Tibial nerve (tissue), 4 donors: ENCODE results near the gene NAA25. TPM values are rescaled to one million over a fixed set of nuclear protein-coding genes. Genes with fewer than 3 reads are reported as not detected.
"Not testable (repeated sequence)": the region's sequence is repeated elsewhere in the genome, so short reads cannot be mapped to it uniquely, and the experiment has no call there.

Source experiments
- DNase-seq, 2 donors: peaks; one replicate each; pipeline ENCODE4 v3.0.0-alpha.2; 2019; ENCODE audit warnings: low spot score in 2 of 2
- H3K27ac ChIP-seq, 4 donors: fragments of 200-600 bp; sonication (generic) in 3 of 4; one replicate each; pipeline ENCODE4 v1.5.1; 2017 to 2019; ENCODE audit warnings: mild to moderate bottlenecking in 1 of 4
- H3K27me3 ChIP-seq, 2 donors: fragments of 200-600 bp; sonication (generic) in 1 of 2; one replicate each; pipeline versions ENCODE4 v1.5.1 to v1.6.0; 2017 to 2019
- H3K36me3 ChIP-seq, 3 donors: fragments of 200-600 bp; sonication (generic); one replicate each; pipeline ENCODE4 v1.5.1; 2018 to 2019
- H3K4me1 ChIP-seq, 4 donors: fragments of 200-600 bp; sonication (generic) in 3 of 4; one replicate each; pipeline ENCODE4 v1.5.1; 2017 to 2019
- H3K4me3 ChIP-seq, 4 donors: fragments of 200-600 bp; sonication (generic) in 3 of 4; one replicate each; pipeline ENCODE4 v1.5.1; 2017 to 2019; ENCODE audit warnings: mild to moderate bottlenecking in 1 of 4, moderate library complexity in 1 of 4
- H3K9me3 ChIP-seq, 4 donors: fragments of 200-600 bp; sonication (generic) in 3 of 4; one replicate each; pipeline ENCODE4 v1.5.1; 2017 to 2019
- EP300 ChIP-seq, 2 donors: sonication (generic); formaldehyde crosslinking; IDR thresholded peaks; one replicate each; pipeline ENCODE4 v1.6.1; 2017; ENCODE audit warnings: antibody characterized with exemption in 2 of 2, mild to moderate bottlenecking in 1 of 2
- POLR2A ChIP-seq, 2 donors: fragments of 450-650 bp; IDR thresholded peaks; one replicate each; pipeline ENCODE4 v1.6.1; 2017; ENCODE audit warnings: antibody characterized with exemption in 2 of 2, mild to moderate bottlenecking in 2 of 2, moderate library complexity in 2 of 2
- whole genome bisulfite sequencing, 2 donors: methylation state at CpG; one replicate each; pipeline ENCODE4 v1.1.5; 2018; 5-methylcytosine and 5-hydroxymethylcytosine counted together
- total RNA-seq, 4 donors: library from RNA; depleted of rRNA; stranded (reverse); fragments of >200 nt; gene quantifications; one replicate each; pipeline ENCODE4 v1.1.0, GENCODE V29; 2016
- TF ChIP-seq, protein P1 (sequence below), 5 experiments: fragments of 200-600 bp in 3 of 5; fragments of 450-650 bp in 2 of 5; sonication (generic) in 3 of 5; IDR thresholded peaks; one replicate each; pipeline ENCODE4 v1.5.1; 2016 to 2019; ENCODE audit warnings: antibody characterized with exemption in 5 of 5, mild to moderate bottlenecking in 3 of 5, moderate library complexity in 2 of 5

Gene NAA25
- total RNA-seq, 4 donors from 2014 or later: 22.7 to 40.4 (median 34.2) TPM

DNA sequence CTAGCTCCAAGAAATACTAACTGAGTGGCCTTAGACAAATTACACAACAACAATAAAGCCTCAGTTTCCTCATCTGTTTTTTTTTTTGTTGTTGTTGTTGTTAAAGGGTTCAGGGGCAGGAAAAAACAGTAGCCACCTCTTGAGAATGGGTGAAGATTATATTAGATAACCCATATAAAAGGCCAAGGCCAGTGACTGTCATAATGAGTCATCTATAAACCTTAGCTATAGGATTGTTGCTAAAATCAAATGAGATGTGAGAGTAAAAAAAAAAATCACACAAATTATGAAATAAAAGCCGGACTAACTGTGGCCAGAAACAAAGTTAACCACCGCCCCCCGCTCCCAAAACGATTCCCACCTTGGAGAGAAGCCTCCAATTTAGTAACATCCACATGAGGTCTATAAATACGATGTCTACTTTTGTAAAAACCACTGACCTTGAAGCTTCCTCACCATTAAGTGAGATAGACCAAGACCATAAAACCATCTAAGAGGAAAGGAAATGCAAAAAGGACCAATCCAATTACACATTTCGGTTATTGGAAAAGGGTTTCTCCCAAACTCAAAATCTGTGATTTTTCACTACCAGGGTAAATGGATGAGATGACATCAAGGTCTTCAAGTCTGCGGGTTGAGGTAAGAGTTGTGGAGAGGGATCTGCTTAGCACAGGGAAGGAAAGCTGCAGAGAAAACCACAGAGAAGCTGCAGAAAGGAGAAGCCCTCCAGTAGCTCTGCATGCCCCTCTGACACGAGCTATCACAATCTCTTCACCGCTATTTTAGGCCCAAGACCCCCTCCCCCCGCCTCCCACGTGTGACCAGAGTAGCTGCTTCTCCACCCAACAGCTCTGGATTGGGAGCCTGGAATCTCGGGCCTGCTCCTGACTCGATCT lies 1.0 kb downstream of the NAA25 start:
- H3K36me3 ChIP-seq: no peaks in the 10 kb centered on the region
- H3K4me3 ChIP-seq: peak overlapping the region; percentile 89 to 97 (median 94)
- 19 to 20% methylated on average over 13 of the region's 13 CpGs for WGBS, 2 donors
- H3K4me1 ChIP-seq: peaks cover 0 to 65% (median 17%) of the 10 kb centered on the region in 4 donors
- TF ChIP-seq POLR2A (IDR thresholded peaks at IDR 0.05) (no peak), EP300 (IDR thresholded peaks at IDR 0.05) (no peak)
- TF ChIP-seq, protein P1, sequence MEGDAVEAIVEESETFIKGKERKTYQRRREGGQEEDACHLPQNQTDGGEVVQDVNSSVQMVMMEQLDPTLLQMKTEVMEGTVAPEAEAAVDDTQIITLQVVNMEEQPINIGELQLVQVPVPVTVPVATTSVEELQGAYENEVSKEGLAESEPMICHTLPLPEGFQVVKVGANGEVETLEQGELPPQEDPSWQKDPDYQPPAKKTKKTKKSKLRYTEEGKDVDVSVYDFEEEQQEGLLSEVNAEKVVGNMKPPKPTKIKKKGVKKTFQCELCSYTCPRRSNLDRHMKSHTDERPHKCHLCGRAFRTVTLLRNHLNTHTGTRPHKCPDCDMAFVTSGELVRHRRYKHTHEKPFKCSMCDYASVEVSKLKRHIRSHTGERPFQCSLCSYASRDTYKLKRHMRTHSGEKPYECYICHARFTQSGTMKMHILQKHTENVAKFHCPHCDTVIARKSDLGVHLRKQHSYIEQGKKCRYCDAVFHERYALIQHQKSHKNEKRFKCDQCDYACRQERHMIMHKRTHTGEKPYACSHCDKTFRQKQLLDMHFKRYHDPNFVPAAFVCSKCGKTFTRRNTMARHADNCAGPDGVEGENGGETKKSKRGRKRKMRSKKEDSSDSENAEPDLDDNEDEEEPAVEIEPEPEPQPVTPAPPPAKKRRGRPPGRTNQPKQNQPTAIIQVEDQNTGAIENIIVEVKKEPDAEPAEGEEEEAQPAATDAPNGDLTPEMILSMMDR (IDR thresholded peaks at IDR 0.05): no peak
- no peaks in the 10 kb centered on the region for H3K9me3 ChIP-seq
- H3K27me3 ChIP-seq: no peaks in the 10 kb centered on the region
- peak overlapping the region; percentile 93 to 99 (median 95) for H3K27ac ChIP-seq
- DNase-seq: no peak

DNA sequence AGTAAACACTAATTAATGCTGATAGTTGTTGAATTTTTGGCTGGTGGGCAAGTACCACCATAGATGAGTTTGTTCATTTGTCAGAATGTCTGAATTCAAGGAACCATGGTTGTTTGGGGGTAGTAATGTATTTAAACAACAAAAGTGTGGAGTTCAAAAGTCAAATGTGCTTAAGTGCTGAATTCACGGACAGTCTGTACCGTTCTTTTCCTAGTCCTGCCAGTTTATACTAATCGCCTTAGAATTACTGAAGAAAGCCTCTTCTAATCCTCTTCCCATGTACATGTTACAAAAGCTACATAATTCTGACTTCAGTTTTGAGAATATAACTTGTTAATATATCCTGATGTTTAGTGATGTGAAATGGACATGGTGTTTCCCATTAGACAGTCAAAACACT lies 2.7 kb downstream of the NAA25 start:
- H3K27ac ChIP-seq: no peak overlapping the region
- H3K27me3 ChIP-seq: no peaks in the 10 kb centered on the region
- peaks cover 0 to 61% (median 17%) of the 10 kb centered on the region in 4 donors for H3K4me1 ChIP-seq
- DNase-seq: no peak
- 69 to 82% methylated on average over 3 of the region's 3 CpGs for WGBS, 2 donors
- TF ChIP-seq EP300 (IDR thresholded peaks at IDR 0.05) (no peak), POLR2A (IDR thresholded peaks at IDR 0.05) (no peak)
- TF ChIP-seq, protein P1 (IDR thresholded peaks at IDR 0.05): no peak
- H3K36me3 ChIP-seq: peaks cover 0 to 11% (median 0%) of the 10 kb centered on the region in 3 donors
- no peak overlapping the region for H3K4me3 ChIP-seq
- no peaks in the 10 kb centered on the region for H3K9me3 ChIP-seq

DNA sequence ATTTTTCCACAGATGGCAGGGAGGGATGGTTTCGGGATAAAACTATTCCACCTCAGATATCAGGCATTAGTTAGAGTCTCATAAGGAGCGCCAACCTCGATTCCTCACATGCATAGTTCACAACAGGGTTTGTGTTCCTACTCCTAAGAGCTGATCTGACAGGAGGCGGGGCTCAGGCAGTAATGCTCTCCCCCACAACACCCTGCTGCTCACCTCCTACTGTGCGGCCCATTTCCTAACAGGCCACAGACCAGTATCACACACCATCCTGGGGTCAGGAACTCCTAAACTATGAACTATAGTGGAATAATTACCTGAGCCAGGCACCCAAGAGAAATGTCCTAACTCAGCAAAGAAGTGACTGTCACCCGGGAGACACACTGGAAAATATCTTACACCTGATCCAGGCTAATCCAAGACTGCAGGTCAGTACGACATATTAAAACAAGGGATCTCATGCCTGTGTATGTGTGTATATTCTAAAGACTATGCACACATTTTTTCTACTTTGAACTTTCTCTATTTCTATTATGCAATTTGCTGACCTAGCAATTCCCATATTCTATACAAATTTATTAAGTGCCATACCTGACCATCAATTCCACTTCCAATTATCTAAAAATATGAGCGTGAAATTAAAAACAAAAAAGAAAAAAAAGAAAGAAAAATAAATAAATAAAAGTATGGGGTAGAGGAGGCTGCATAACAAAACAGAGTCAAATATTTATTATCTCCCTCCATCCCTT lies 4.7 kb downstream of the NAA25 start:
- Histone ChIP-seq H3K4me1 (peaks cover 0 to 49% (median 13%) of the 10 kb centered on the region in 4 donors), H3K27ac (no peak overlapping the region), H3K9me3 (no peaks in the 10 kb centered on the region), H3K4me3 (no peak overlapping the region), H3K27me3 (no peaks in the 10 kb centered on the region), H3K36me3 (peaks cover 0 to 29% (median 0%) of the 10 kb centered on the region in 3 donors)
- WGBS, 2 donors: 86 to 90% methylated on average over 8 of the region's 8 CpGs
- TF ChIP-seq, protein P1 (IDR thresholded peaks at IDR 0.05): no peak
- TF ChIP-seq POLR2A (IDR thresholded peaks at IDR 0.05) (no peak), EP300 (IDR thresholded peaks at IDR 0.05) (no peak)
- DNase-seq: no peak

DNA sequence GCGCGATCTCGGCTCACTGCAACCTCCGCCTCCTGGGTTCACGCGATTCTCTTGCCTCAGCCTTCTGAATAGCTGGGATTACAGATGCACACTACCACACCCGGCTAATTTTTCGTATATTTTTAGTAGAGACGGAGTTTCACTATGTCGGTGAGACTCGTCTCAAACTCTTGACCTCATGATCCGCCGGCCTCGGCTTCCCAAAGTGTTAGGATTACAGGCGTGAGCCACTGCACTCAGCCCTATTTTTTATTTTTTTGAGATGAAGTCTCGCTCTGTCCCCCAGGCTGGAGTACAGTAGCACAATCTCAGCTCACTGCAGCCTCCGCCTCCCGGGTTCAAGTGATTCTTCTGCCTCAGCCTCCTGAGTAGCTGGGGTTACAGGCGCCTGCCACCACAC lies 5.8 kb downstream of the NAA25 start:
- peaks cover 0 to 47% (median 12%) of the 10 kb centered on the region in 4 donors for H3K4me1 ChIP-seq
- H3K4me3 ChIP-seq: not testable (repeated sequence)
- WGBS, 2 donors: 92% methylated on average over 19 of the region's 19 CpGs

GRCh38 chr12:112102127-112102526 lies 6.5 kb downstream of the NAA25 start:
- TF ChIP-seq EP300 (IDR thresholded peaks at IDR 0.05) (no peak), POLR2A (IDR thresholded peaks at IDR 0.05) (no peak)
- TF ChIP-seq, protein P1 (IDR thresholded peaks at IDR 0.05): no peak
- Histone ChIP-seq H3K27me3 (no peaks in the 10 kb centered on the region), H3K27ac (no peak overlapping the region), H3K36me3 (peaks cover 0 to 44% (median 0%) of the 10 kb centered on the region in 3 donors), H3K4me1 (peaks cover 0 to 40% (median 7%) of the 10 kb centered on the region in 4 donors), H3K9me3 (no peaks in the 10 kb centered on the region), H3K4me3 (no peak overlapping the region)
- WGBS, 2 donors: 95 to 97% methylated on average over 4 of the region's 4 CpGs
- no peak for DNase-seq

More for the DNA sequence above, 5.8 kb downstream of the NAA25 start:
- not testable (repeated sequence) for H3K9me3 ChIP-seq, H3K27me3 ChIP-seq, H3K27ac ChIP-seq, DNase-seq
- peaks cover 0 to 40% (median 0%) of the 10 kb centered on the region in 3 donors for H3K36me3 ChIP-seq

DNA sequence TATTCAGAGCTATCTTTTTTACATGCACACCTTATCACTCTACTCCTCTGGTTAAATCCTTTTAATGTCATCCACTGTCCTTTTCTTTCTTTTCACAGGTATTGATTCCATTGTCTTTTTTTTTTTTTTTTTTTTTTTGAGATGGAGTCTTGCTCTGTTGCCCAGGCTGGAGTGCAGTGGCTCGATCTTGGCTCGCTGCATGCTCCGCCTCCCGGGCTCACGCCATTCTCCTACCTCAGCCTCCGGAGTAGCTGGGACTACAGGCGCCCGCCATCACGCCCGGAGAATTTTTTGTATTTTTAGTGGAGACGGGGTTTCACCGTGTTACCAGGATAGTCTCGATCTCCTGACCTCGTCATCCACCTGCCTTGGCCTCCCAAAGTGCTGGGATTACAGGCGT lies 8.1 kb downstream of the NAA25 start:
- not testable (repeated sequence) for DNase-seq, H3K27ac ChIP-seq, H3K9me3 ChIP-seq, H3K27me3 ChIP-seq, H3K4me3 ChIP-seq
- H3K4me1 ChIP-seq: peaks cover 0 to 39% (median under 1%) of the 10 kb centered on the region in 4 donors
- H3K36me3 ChIP-seq: peaks cover 0 to 51% (median 0%) of the 10 kb centered on the region in 3 donors
- 97 to 98% methylated on average over 15 of the region's 15 CpGs for WGBS, 2 donors
